Keratinocyte (primary cell): ENCODE data around the gene YAF2. TPM values are rescaled to one million over a fixed set of nuclear protein-coding genes. Genes with fewer than 3 reads are reported as not detected.
"Not testable (repeated sequence)": the region's sequence is repeated elsewhere in the genome, so short reads cannot be mapped to it uniquely, and the experiment has no call there.

Experiments
- DNase-seq: peaks from one replicate; pipeline ENCODE4 v3.0.0-alpha.2; 2011; ENCODE audit warnings: low read depth, missing footprints, low spot score
- FAIRE-seq: peaks from 2 replicates; lab custom pipeline; 2011; peaks lifted over from hg19 to GRCh38; lab: Jason Lieb, UNC
- H2AFZ ChIP-seq: 2 replicates; pipeline ENCODE4 v1.6.0; 2012; ENCODE audit warnings: low read length, control low read depth, inconsistent platforms; ENCODE audit not compliant: control insufficient read depth
- H3K27ac ChIP-seq: 2 replicates; pipeline ENCODE4 v1.5.1; 2011; ENCODE audit warnings: low read length; ENCODE audit not compliant: control insufficient read depth, insufficient read depth
- H3K27me3 ChIP-seq: 3 replicates; pipeline ENCODE4 v1.6.0; 2011; ENCODE audit warnings: low read length; ENCODE audit not compliant: control insufficient read depth, insufficient read depth; ENCODE audit errors: extremely low read depth
- H3K36me3 ChIP-seq, 2 experiments: 2 replicates in 1 of 2; 3 replicates in 1 of 2; pipeline ENCODE4 v1.5.1; 2011; ENCODE audit warnings: low read length in 2 of 2, mild to moderate bottlenecking in 1 of 2; ENCODE audit not compliant: control insufficient read depth in 2 of 2, insufficient read depth in 2 of 2; ENCODE audit errors: extremely low read depth in 1 of 2
- H3K4me1 ChIP-seq: 3 replicates; pipeline ENCODE4 v1.5.1; 2011; ENCODE audit warnings: low read length; ENCODE audit not compliant: control insufficient read depth, insufficient read depth; ENCODE audit errors: extremely low read depth
- H3K4me2 ChIP-seq: 3 replicates; pipeline ENCODE4 v1.6.0; 2011; ENCODE audit warnings: low read depth, low read length; ENCODE audit not compliant: control insufficient read depth, insufficient read depth; ENCODE audit errors: extremely low read depth
- H3K4me3 ChIP-seq, 3 experiments: fragments of 200-600 bp in 1 of 3; sonication (generic) in 1 of 3; 2 replicates in 2 of 3; 3 replicates in 1 of 3; pipeline ENCODE4 v1.5.1; 2011 to 2016; ENCODE audit warnings: low read length in 3 of 3, mild to moderate bottlenecking in 3 of 3, control low read depth in 2 of 3, inconsistent platforms in 1 of 3, low read depth in 1 of 3, mixed read lengths in 1 of 3, mixed run types in 1 of 3, moderate library complexity in 1 of 3; ENCODE audit not compliant: control insufficient read depth in 2 of 3, insufficient read depth in 2 of 3; ENCODE audit errors: extremely low read depth in 1 of 3
- H3K79me2 ChIP-seq: 2 replicates; pipeline ENCODE4 v1.6.0; 2012; ENCODE audit warnings: low read length; ENCODE audit not compliant: control insufficient read depth, insufficient read depth
- H3K9ac ChIP-seq: 3 replicates; pipeline ENCODE4 v1.6.0; 2011; ENCODE audit warnings: low read length; ENCODE audit not compliant: control insufficient read depth, insufficient read depth; ENCODE audit errors: extremely low read depth
- H3K9me1 ChIP-seq: 3 replicates; pipeline ENCODE4 v1.6.0; 2011; ENCODE audit warnings: low read length; ENCODE audit not compliant: control insufficient read depth, insufficient read depth; ENCODE audit errors: extremely low read depth
- H3K9me3 ChIP-seq: 2 replicates; pipeline ENCODE4 v1.5.1; 2012; ENCODE audit warnings: low read depth, low read length; ENCODE audit not compliant: control insufficient read depth
- H4K20me1 ChIP-seq: 3 replicates; pipeline ENCODE4 v1.6.0; 2011; ENCODE audit warnings: low read length; ENCODE audit not compliant: control insufficient read depth, insufficient read depth; ENCODE audit errors: extremely low read depth
- CTCF ChIP-seq, 3 experiments: IDR thresholded peaks in 1 of 3; conservative IDR thresholded peaks in 1 of 3; optimal IDR thresholded peaks in 1 of 3; 2 replicates in 2 of 3; 3 replicates in 1 of 3; pipeline versions ENCODE3 to v1.5.1; 2011; ENCODE audit warnings: low read length in 3 of 3, mild to moderate bottlenecking in 3 of 3, moderate library complexity in 2 of 3, control low read depth in 1 of 3, inconsistent platforms in 1 of 3; ENCODE audit not compliant: insufficient read depth in 2 of 3; ENCODE audit errors: extremely low read depth in 1 of 3
- EZH2 ChIP-seq: IDR thresholded peaks from one replicate; pipeline ENCODE4 v1.6.1; 2012; ENCODE audit warnings: inconsistent platforms, mild to moderate bottlenecking, low read length, moderate library complexity
- dilution Hi-C: fragments of 300-500 bp; cut with MboI; formaldehyde crosslinking; loops from one replicate; pipeline ENCODE4 v1.7.0; 2020; ENCODE audit warnings: low sequenced_read_pairs; ENCODE audit not compliant: extremely low pct_ligation_motif_present
- polyA plus RNA-seq, 5 experiments: library from polyadenylated mRNA; depleted of rRNA in 3 of 5; stranded (reverse) in 3 of 5; stranded (forward) in 1 of 5; unstranded in 1 of 5; fragments of >200 nt; gene quantifications; 1 replicate in 1 of 5; 2 replicates in 3 of 5; 3 replicates in 1 of 5; pipeline versions ENCODE4 v1.2.1 to v1.2.3, GENCODE V29; 2011 to 2012; ENCODE audit warnings: missing spikeins in 2 of 5, low read depth in 1 of 5, low replicate concordance in 1 of 5

YAF2 gene
- polyA plus RNA-seq, 1 donor (not counting 4 experiments of a cell fraction or from before 2014, with no cell fraction given), result 15.3 TPM

- Histone ChIP-seq H4K20me1 (no peaks in the 10 kb centered on the region), H3K27me3 (no peaks in the 10 kb centered on the region), H3K4me3 (no peak overlapping the region), H3K9me3 (no peaks in the 10 kb centered on the region), H3K27ac (no peak overlapping the region), H3K36me3 (no peaks in the 10 kb centered on the region), H3K4me1 (peaks cover 9% of the 10 kb centered on the region), H3K9me1 (no peaks in the 10 kb centered on the region), H3K4me2 (no peak overlapping the region), H3K9ac (no peak overlapping the region), H2AFZ (no peak overlapping the region), H3K79me2 (peaks cover 5% of the 10 kb centered on the region)
- TF ChIP-seq CTCF (optimal IDR thresholded peaks at IDR 0.05 in 1 of 3, IDR thresholded peaks at IDR 0.05 in 1 of 3, conservative IDR thresholded peaks at IDR 0.05 in 1 of 3; ENCODE audit: extremely low read depth in 1 of 3, insufficient read depth in 2 of 3, low read length in 3 of 3) (no peak), EZH2 (no peak)
- dilution Hi-C loops, result no loop called here
- FAIRE-seq (no peak), DNase-seq (no peak)
These were observed 20.4 kb downstream of the YAF2 start for GRCh38 chr12:42217656-42218055.

GRCh38 chr12:42216737-42217136 lies 21.3 kb downstream of the YAF2 start:
- no peak overlapping the region for H2AFZ ChIP-seq
- peaks cover 9% of the 10 kb centered on the region for H3K4me1 ChIP-seq
- TF ChIP-seq CTCF (optimal IDR thresholded peaks at IDR 0.05 in 1 of 3, IDR thresholded peaks at IDR 0.05 in 1 of 3, conservative IDR thresholded peaks at IDR 0.05 in 1 of 3; ENCODE audit: extremely low read depth in 1 of 3, insufficient read depth in 2 of 3, low read length in 3 of 3) (no peak), EZH2 (no peak)
- no peak overlapping the region for H3K4me2 ChIP-seq
- no peak overlapping the region for H3K27ac ChIP-seq
- no peaks in the 10 kb centered on the region for H3K9me1 ChIP-seq
- H3K9ac ChIP-seq, result no peak overlapping the region
- H3K79me2 ChIP-seq, result peaks cover 5% of the 10 kb centered on the region
- no peak for FAIRE-seq
- dilution Hi-C loops, result no loop called here
- no peak for DNase-seq
- H4K20me1 ChIP-seq, result no peaks in the 10 kb centered on the region
- H3K36me3 ChIP-seq, result no peaks in the 10 kb centered on the region
- no peak overlapping the region for H3K4me3 ChIP-seq
- H3K27me3 ChIP-seq, result no peaks in the 10 kb centered on the region
- H3K9me3 ChIP-seq, result no peaks in the 10 kb centered on the region

- H3K9me1 ChIP-seq, DNase-seq, H3K27ac ChIP-seq, H3K36me3 ChIP-seq, dilution Hi-C loops, H3K4me2 ChIP-seq, H3K4me1 ChIP-seq, H3K79me2 ChIP-seq, H3K9me3 ChIP-seq, H3K27me3 ChIP-seq, FAIRE-seq, H3K9ac ChIP-seq, H3K4me3 ChIP-seq, H4K20me1 ChIP-seq, H2AFZ ChIP-seq: not testable (repeated sequence)
These were observed 22.3 kb downstream of the YAF2 start for GRCh38 chr12:42215759-42216158.
